GM12878 (cell line): Measurements from ENCODE around the gene C7orf33. TPM values are rescaled to one million over a fixed set of nuclear protein-coding genes. Genes with fewer than 3 reads are reported as not detected.

Experiments used
- ATAC-seq: fragments of 200-7000 bp; cut with Tn5 transposase; 3 replicates; pipeline ENCODE4 v1.9.1; 2020; ENCODE audit warnings: mild to moderate bottlenecking, moderate library complexity
- BruUV-seq: library from RNA; stranded (reverse); fragments of 400-500 nt; replicated peaks from 2 replicates; lab custom pipeline; 2021; lab: Mats Ljungman, UMichigan
- CTCF ChIA-PET: fragments of 300-600 bp; sonication (Branson Sonifier 250); formaldehyde crosslinking; extraction: SDS; loops from one replicate; lab custom pipeline; 2021; ENCODE audit warnings: inconsistent platforms; lab: Yijun Ruan, JAX
- POLR2A ChIA-PET: fragments of 350-600 bp; formaldehyde crosslinking; extraction: SDS; loops from one replicate; lab custom pipeline; 2021; ENCODE audit warnings: inconsistent platforms; lab: Charles Lee
- RAD21 ChIA-PET: fragments of 300-600 bp; sonication (Branson Sonifier 250); formaldehyde crosslinking; loops from one replicate; lab custom pipeline; 2023; ENCODE audit warnings: antibody characterized with exemption; ENCODE audit not compliant: unreplicated experiment; lab: Charles Lee
- SMC1A ChIA-PET: fragments of 300-600 bp; sonication (Branson Sonifier 250); formaldehyde crosslinking; loops from one replicate; lab custom pipeline; 2023; ENCODE audit not compliant: unreplicated experiment, uncharacterized antibody; lab: Charles Lee
- DNase-seq: peaks from one replicate; pipeline ENCODE4 v3.0.0-alpha.2; 2011; ENCODE audit warnings: low read depth, low spot score
- FAIRE-seq: peaks from 3 replicates; lab custom pipeline; 2011; peaks lifted over from hg19 to GRCh38; lab: Jason Lieb, UNC
- H2AFZ ChIP-seq: 2 replicates; pipeline ENCODE4 v1.6.0; 2011; ENCODE audit warnings: low read depth, low read length, control low read depth; ENCODE audit not compliant: control insufficient read depth
- H3K27ac ChIP-seq: 2 replicates; pipeline ENCODE4 v1.5.1; 2011; ENCODE audit warnings: control low read depth; ENCODE audit not compliant: control insufficient read depth, insufficient read depth
- H3K27me3 ChIP-seq, 2 experiments: replicated peaks in 1 of 2; 2 replicates each; pipeline versions ENCODE4 v1.6.0 to v1.6.1; 2011; ENCODE audit warnings: low read length in 1 of 2; ENCODE audit not compliant: control insufficient read depth in 2 of 2, insufficient read depth in 2 of 2
- H3K36me3 ChIP-seq, 2 experiments: 2 replicates each; pipeline ENCODE4 v1.5.1; 2011; ENCODE audit warnings: low read length in 1 of 2; ENCODE audit not compliant: control insufficient read depth in 2 of 2, insufficient read depth in 2 of 2
- H3K4me1 ChIP-seq: 2 replicates; pipeline ENCODE4 v1.6.1; 2011; ENCODE audit warnings: mild to moderate bottlenecking, low read length, moderate library complexity, mixed read lengths; ENCODE audit not compliant: control insufficient read depth, insufficient read depth
- H3K4me2 ChIP-seq: 2 replicates; pipeline ENCODE4 v1.6.0; 2011; ENCODE audit warnings: control low read depth; ENCODE audit not compliant: control insufficient read depth, insufficient read depth
- H3K4me3 ChIP-seq: fragments of 200-600 bp; sonication (generic); 2 replicates; pipeline ENCODE4 v1.5.1; 2016
- H3K79me2 ChIP-seq: 2 replicates; pipeline ENCODE4 v1.6.0; 2011; ENCODE audit warnings: low read length; ENCODE audit not compliant: control insufficient read depth, insufficient read depth
- H3K9ac ChIP-seq: 2 replicates; pipeline ENCODE4 v1.8.0; 2011; ENCODE audit warnings: low read length, control low read depth, mixed read lengths; ENCODE audit not compliant: control insufficient read depth, insufficient read depth
- H3K9me3 ChIP-seq: replicated peaks from 3 replicates; pipeline ENCODE4 v1.5.1; 2011; ENCODE audit warnings: mild to moderate bottlenecking, low read length; ENCODE audit not compliant: control insufficient read depth, insufficient read depth
- H4K20me1 ChIP-seq: 2 replicates; pipeline ENCODE4 v1.6.0; 2011; ENCODE audit not compliant: control insufficient read depth, insufficient read depth
- BCL11A ChIP-seq: IDR thresholded peaks from 2 replicates; pipeline ENCODE4 v1.6.1; 2011; ENCODE audit warnings: low read depth, low read length
- CBFB ChIP-seq: IDR thresholded peaks from 2 replicates; pipeline ENCODE4 v1.6.1; 2016; ENCODE audit warnings: antibody characterized with exemption, low read depth
- ESRRA ChIP-seq: IDR thresholded peaks from 2 replicates; pipeline ENCODE4 v1.6.1; 2012; ENCODE audit warnings: mild to moderate bottlenecking, low read length, improper control_type of control experiment
- ETV6 ChIP-seq, 2 experiments: fragments of 450-650 bp in 1 of 2; IDR thresholded peaks in 1 of 2; conservative IDR thresholded peaks in 1 of 2; 2 replicates each; pipeline ENCODE4 v1.6.1; 2014; ENCODE audit warnings: antibody characterized with exemption in 1 of 2, borderline replicate concordance in 1 of 2, low read depth in 1 of 2, mild to moderate bottlenecking in 1 of 2, moderate library complexity in 1 of 2
- NRF1 ChIP-seq: conservative IDR thresholded peaks from 2 replicates; pipeline ENCODE4 v1.6.1; 2011; ENCODE audit warnings: mild to moderate bottlenecking, low read depth, low read length, improper control_type of control experiment
- SMAD5 ChIP-seq: IDR thresholded peaks from 2 replicates; pipeline ENCODE4 v1.6.1; 2016; ENCODE audit warnings: antibody characterized with exemption, low read depth
- SUPT20H ChIP-seq: IDR thresholded peaks from 2 replicates; pipeline ENCODE4 v1.6.1; 2011; ENCODE audit warnings: low read depth, mild to moderate bottlenecking, low read length, moderate library complexity, borderline replicate concordance; ENCODE audit not compliant: control insufficient read depth
- WRNIP1 ChIP-seq: IDR thresholded peaks from 2 replicates; pipeline ENCODE4 v1.6.1; 2011; ENCODE audit warnings: low read depth, low read length, improper control_type of control experiment, borderline replicate concordance
- ZNF384 ChIP-seq: IDR thresholded peaks from 2 replicates; pipeline ENCODE4 v1.6.1; 2012; ENCODE audit warnings: low read depth, mild to moderate bottlenecking, low read length, improper control_type of control experiment, borderline replicate concordance
- WGBS: methylation state at CpG from one replicate; pipeline ENCODE4 v1.1.6; 2016; ENCODE audit warnings: low lambda C conversion rate; ENCODE audit not compliant: insufficient replicate concordance, insufficient coverage; ENCODE audit errors: missing lambda C conversion rate; 5-methylcytosine and 5-hydroxymethylcytosine counted together
- in situ Hi-C: fragments of 300-500 bp; cut with MboI; formaldehyde crosslinking; loops from 9 replicates; pipeline ENCODE4 v1.14.3; 2018; ENCODE audit warnings: mixed read lengths
- intact Hi-C: fragments of 100-400 bp; cut with micrococcal nuclease; formaldehyde crosslinking; loops from one replicate; pipeline ENCODE4 v1.14.2; 2022; ENCODE audit not compliant: unreplicated experiment
- polyA plus RNA-seq, 11 experiments: library from polyadenylated mRNA; depleted of rRNA in 4 of 11; unstranded in 6 of 11; stranded (reverse) in 5 of 11; fragments of >200 nt; fragmentation: Nextera tagmentation in 4 of 11; fragmentation: Illumina TruSeq in 1 of 11; extraction: Ambion mirVana in 4 of 11; extraction: Trizol in 1 of 11; gene quantifications; 1 replicate in 1 of 11; 2 replicates in 10 of 11; pipeline versions ENCODE4 v1.2.1 to v1.2.3, GENCODE V29; 2011 to 2016; ENCODE audit warnings: inconsistent platforms in 2 of 11, missing spikeins in 2 of 11, low read depth in 1 of 11
- total RNA-seq, 4 experiments: library from RNA; depleted of rRNA in 3 of 4; stranded (reverse); fragments of >200 nt in 3 of 4; fragmentation: Illumina TruSeq in 1 of 4; extraction: Trizol in 1 of 4; gene quantifications; 2 replicates each; pipeline versions ENCODE4 v1.2.1 to v1.2.3, GENCODE V29; 2013 to 2021
- TF ChIP-seq, protein P1 (sequence below): IDR thresholded peaks from 2 replicates; pipeline ENCODE4 v1.6.1; 2011; ENCODE audit warnings: borderline replicate concordance, low read depth, mild to moderate bottlenecking, moderate library complexity, mixed read lengths, low read length; ENCODE audit not compliant: insufficient read depth; ENCODE audit errors: extremely low read length
- TF ChIP-seq, protein P2 (sequence below): fragments of 450-650 bp; IDR thresholded peaks from 2 replicates; pipeline ENCODE4 v1.6.1; 2017; ENCODE audit warnings: mild to moderate bottlenecking
- TF ChIP-seq, protein P3 (sequence below): fragments of 150-350 bp; IDR thresholded peaks from 2 replicates; pipeline ENCODE4 v1.6.1; 2014; ENCODE audit warnings: mild to moderate bottlenecking, low read depth, low read length

Gene C7orf33
- total and polyA plus RNA-seq, 10 of the 15 experiments (the other 5 are each of a cell fraction or from before 2014, with no cell fraction given) = not detected

DNA sequence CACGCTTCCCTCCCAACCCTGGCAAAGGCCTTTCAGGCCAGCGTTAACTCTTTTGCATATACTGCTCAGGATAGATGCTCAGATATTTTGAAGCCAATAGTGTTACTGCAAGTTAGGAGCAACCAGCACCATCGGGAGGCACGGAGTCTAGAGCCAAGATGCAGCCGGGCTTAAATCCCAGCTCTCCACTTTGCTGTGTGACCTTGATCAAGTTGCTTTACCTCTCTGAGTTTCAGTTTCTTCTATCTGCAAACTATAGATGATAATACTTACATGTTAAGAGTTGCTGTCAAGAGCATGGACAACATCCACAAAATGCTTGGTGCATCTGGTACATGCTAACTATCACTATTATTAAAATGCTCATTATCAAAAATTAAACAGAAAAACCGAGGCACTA, 45.4 kb upstream of the C7orf33 start (continued):
- TF ChIP-seq, protein P1, sequence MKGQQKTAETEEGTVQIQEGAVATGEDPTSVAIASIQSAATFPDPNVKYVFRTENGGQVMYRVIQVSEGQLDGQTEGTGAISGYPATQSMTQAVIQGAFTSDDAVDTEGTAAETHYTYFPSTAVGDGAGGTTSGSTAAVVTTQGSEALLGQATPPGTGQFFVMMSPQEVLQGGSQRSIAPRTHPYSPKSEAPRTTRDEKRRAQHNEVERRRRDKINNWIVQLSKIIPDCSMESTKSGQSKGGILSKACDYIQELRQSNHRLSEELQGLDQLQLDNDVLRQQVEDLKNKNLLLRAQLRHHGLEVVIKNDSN = no peak
- TF ChIP-seq, protein P2, sequence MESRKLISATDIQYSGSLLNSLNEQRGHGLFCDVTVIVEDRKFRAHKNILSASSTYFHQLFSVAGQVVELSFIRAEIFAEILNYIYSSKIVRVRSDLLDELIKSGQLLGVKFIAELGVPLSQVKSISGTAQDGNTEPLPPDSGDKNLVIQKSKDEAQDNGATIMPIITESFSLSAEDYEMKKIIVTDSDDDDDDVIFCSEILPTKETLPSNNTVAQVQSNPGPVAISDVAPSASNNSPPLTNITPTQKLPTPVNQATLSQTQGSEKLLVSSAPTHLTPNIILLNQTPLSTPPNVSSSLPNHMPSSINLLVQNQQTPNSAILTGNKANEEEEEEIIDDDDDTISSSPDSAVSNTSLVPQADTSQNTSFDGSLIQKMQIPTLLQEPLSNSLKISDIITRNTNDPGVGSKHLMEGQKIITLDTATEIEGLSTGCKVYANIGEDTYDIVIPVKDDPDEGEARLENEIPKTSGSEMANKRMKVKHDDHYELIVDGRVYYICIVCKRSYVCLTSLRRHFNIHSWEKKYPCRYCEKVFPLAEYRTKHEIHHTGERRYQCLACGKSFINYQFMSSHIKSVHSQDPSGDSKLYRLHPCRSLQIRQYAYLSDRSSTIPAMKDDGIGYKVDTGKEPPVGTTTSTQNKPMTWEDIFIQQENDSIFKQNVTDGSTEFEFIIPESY = no peak
- TF ChIP-seq ESRRA (no peak), ETV6 (conservative IDR thresholded peaks at IDR 0.05 in 1 of 2, IDR thresholded peaks at IDR 0.05 in 1 of 2; ENCODE audit: borderline replicate concordance in 1 of 2, low read depth in 1 of 2) (no peak), SUPT20H (no peak), CBFB (no peak)
- TF ChIP-seq, all 136 proteins: peak for 0

DNA sequence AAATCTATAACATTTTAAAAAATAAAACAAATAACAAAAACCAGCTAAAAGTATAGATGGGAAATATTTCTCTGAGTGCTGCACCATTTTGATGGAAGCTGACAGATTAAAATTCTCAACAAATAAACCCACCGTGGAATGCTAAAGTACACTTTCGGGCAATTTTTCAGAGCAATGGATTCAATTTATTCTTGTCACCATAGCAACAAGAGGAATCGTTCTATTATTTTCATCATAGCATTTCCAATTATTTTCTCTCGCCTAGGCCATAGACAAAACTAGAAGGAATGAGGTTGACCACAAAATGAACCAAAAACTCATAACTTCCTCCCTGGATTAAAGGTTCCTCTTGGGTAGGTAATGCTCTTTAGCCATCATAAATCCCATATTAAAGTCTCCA, 44.6 kb upstream of the C7orf33 start:
- Histone ChIP-seq H3K4me3 (no peak overlapping the region), H3K4me2 (no peak overlapping the region), H3K27ac (no peak overlapping the region), H3K27me3 (no peaks in the 10 kb centered on the region), H3K4me1 (no peaks in the 10 kb centered on the region), H4K20me1 (no peaks in the 10 kb centered on the region), H3K79me2 (no peaks in the 10 kb centered on the region), H3K9me3 (no peaks in the 10 kb centered on the region), H3K36me3 (no peaks in the 10 kb centered on the region), H3K9ac (no peak overlapping the region), H2AFZ (no peak overlapping the region)
- WGBS = 64% methylated on average over 4 of the region's 4 CpGs
- intact Hi-C loops = no loop called here
- ChIA-PET SMC1A (no interaction called here), CTCF (interaction anchor here (0.5 kb wide), 1 partner anchor 53 kb away, joined by 3 read pairs; no protein-coding TSS in a partner anchor), RAD21 (no interaction called here), POLR2A (no interaction called here)
- BruUV-seq = no TSS peak
- in situ Hi-C loops = no loop called here
- DNase-seq (no peak), FAIRE-seq (no peak), ATAC-seq (no peak)
- TF ChIP-seq ZNF384 (no peak), BCL11A (no peak), SMAD5 (no peak), NRF1 (no peak), WRNIP1 (no peak)
- TF ChIP-seq, protein P3, sequence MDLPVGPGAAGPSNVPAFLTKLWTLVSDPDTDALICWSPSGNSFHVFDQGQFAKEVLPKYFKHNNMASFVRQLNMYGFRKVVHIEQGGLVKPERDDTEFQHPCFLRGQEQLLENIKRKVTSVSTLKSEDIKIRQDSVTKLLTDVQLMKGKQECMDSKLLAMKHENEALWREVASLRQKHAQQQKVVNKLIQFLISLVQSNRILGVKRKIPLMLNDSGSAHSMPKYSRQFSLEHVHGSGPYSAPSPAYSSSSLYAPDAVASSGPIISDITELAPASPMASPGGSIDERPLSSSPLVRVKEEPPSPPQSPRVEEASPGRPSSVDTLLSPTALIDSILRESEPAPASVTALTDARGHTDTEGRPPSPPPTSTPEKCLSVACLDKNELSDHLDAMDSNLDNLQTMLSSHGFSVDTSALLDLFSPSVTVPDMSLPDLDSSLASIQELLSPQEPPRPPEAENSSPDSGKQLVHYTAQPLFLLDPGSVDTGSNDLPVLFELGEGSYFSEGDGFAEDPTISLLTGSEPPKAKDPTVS = no peak
